Glomerular visceral epithelial cell (primary cell): ENCODE data around the gene SOX12.
A peak's percentile ranks its signal among the peaks of the same experiment; 100 is the strongest.
"Not testable (repeated sequence)": the region's sequence is repeated elsewhere in the genome, so short reads cannot be mapped to it uniquely, and the experiment has no call there.

Experiments
- DNase-seq: peaks from one replicate; pipeline ENCODE4 v3.0.0-alpha.2; 2016; ENCODE audit errors: extremely low spot score

The SOX12 gene

GRCh38 chr20:362271-363254 lies 37.2 kb downstream of the SOX12 start:
- peak; percentile 98 for DNase-seq

GRCh38 chr20:363319-364078 lies 38.1 kb downstream of the SOX12 start:
- DNase-seq: peak; percentile 45

- DNase-seq: peak; percentile 56
Measured at GRCh38 chr20:364905-365794, 39.8 kb downstream of the SOX12 start.

GRCh38 chr20:366041-366718 lies 40.8 kb downstream of the SOX12 start:
- DNase-seq: no peak

GRCh38 chr20:366719-367485 lies 41.5 kb downstream of the SOX12 start:
- no peak for DNase-seq

- no peak for DNase-seq
Measured at GRCh38 chr20:367486-367887, 42.1 kb downstream of the SOX12 start.

GRCh38 chr20:368915-369314 lies 43.6 kb downstream of the SOX12 start:
- no peak for DNase-seq

GRCh38 chr20:370151-370600 lies 44.8 kb downstream of the SOX12 start:
- no peak for DNase-seq

GRCh38 chr20:370977-371754 lies 45.8 kb downstream of the SOX12 start:
- DNase-seq: no peak

GRCh38 chr20:371755-372542 lies 46.6 kb downstream of the SOX12 start:
- DNase-seq: peak; percentile 68

- DNase-seq: not testable (repeated sequence)
Measured at GRCh38 chr20:372543-373082, 47.3 kb downstream of the SOX12 start.

- DNase-seq: peak; percentile 62
Measured at GRCh38 chr20:373171-373890, 48.0 kb downstream of the SOX12 start.

- no peak for DNase-seq
Measured at GRCh38 chr20:375265-375889, 50.0 kb downstream of the SOX12 start.

- no peak for DNase-seq
Measured at GRCh38 chr20:376089-376488, 50.7 kb downstream of the SOX12 start.

- DNase-seq: no peak
Measured at GRCh38 chr20:376750-377149, 51.4 kb downstream of the SOX12 start.

GRCh38 chr20:377578-377977 lies 52.2 kb downstream of the SOX12 start:
- DNase-seq: not testable (repeated sequence)

- no peak for DNase-seq
Measured at GRCh38 chr20:378961-379336, 53.6 kb downstream of the SOX12 start.
